ENCODE data around the gene KIF9. TPM values are rescaled to one million over a fixed set of nuclear protein-coding genes. Genes with fewer than 3 reads are reported as not detected.

Gene KIF9
- total and polyA plus RNA-seq, 2 of the 8 experiments (the other 6 are each of a cell fraction or from before 2014, with no cell fraction given), result 5.0 to 8.0 TPM

DNA sequence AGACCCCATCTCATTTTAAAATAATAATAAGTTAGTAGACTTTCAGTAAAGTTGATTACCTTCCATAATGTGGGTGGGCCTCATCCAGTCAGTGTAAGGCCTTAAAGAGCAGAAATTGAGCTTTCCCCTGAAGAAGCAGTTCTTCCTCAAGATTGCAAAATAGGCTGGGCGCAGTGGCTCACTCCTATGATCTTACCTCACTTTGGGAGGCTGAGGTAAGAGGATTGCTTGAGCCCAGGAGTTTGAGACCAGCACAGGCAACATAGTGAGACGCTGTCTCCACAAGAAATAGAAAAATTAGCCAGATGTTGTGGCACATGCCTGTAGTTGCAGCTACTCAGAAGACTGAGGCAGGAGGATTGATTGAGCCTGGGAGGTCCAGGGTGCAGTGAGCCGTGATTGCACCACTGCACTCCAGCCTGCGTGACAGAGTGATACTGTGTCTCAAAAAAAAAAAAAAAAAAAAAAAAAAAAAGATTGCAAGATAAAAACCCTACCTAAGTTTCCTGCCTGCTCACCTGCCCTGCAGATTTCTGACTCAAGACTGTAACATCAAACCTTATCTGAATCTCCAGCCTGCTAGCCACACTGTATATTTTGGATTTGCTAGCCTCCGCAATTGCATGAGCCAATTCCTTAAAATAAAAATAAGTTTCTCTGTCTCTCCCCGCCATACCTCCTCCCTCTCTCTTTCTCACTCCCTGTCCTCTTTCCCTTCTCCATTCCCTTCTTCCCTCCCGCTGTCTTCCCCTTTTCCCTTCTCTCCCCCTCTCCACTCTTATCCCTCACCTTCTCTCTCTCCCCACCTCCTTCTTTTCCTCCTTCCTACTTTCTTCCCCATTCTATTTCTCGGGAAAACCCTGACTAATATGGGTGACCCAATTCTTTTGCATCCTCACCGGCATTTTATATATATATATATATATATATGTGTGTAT, 17.1 kb upstream of the KIF9 start (continued):
- TF ChIP-seq TAF7 (optimal IDR thresholded peaks at IDR 0.05; ENCODE audit: borderline replicate concordance, low read depth, low read length) (no peak), BCL11A (IDR thresholded peaks at IDR 0.05; ENCODE audit: low read depth in 2 of 2, low read length in 2 of 2) (no peak), JUND (IDR thresholded peaks at IDR 0.05; ENCODE audit: low read length) (no peak), SP1 (IDR thresholded peaks at IDR 0.05; ENCODE audit: low read depth, low read length) (no peak), CBX8 (IDR thresholded peaks at IDR 0.05; ENCODE audit: borderline replicate concordance, low read depth, low read length) (no peak), CHD2 (IDR thresholded peaks at IDR 0.05; ENCODE audit: low read length) (no peak), HDAC2 (IDR thresholded peaks at IDR 0.05; ENCODE audit: borderline replicate concordance in 1 of 2, low read depth in 2 of 2, low read length in 2 of 2) (no peak), RFX5 (IDR thresholded peaks at IDR 0.05; ENCODE audit: borderline replicate concordance, low read depth, low read length) (no peak)
